Endothelial cell (in vitro differentiated cells): ENCODE results near the gene SKAP1. TPM values are rescaled to one million over a fixed set of nuclear protein-coding genes. Genes with fewer than 3 reads are reported as not detected.

Experiments used
- DNase-seq: peaks from one replicate; pipeline ENCODE4 v3.0.0; 2021; ENCODE audit warnings: low spot score
- H3K27ac Mint-ChIP-seq: one replicate; pipeline ENCODE4 v1.8.0; 2021; ENCODE audit warnings: mixed read lengths, inconsistent platforms; ENCODE audit not compliant: unreplicated experiment
- H3K27me3 Mint-ChIP-seq: one replicate; pipeline ENCODE4 v1.8.0; 2021; ENCODE audit warnings: mild to moderate bottlenecking, moderate library complexity, mixed read lengths, inconsistent platforms; ENCODE audit not compliant: unreplicated experiment
- H3K36me3 Mint-ChIP-seq: one replicate; pipeline ENCODE4 v1.8.0; 2021; ENCODE audit warnings: mild to moderate bottlenecking, low read depth, mixed read lengths, inconsistent platforms; ENCODE audit not compliant: unreplicated experiment
- H3K4me1 Mint-ChIP-seq: one replicate; pipeline ENCODE4 v1.8.0; 2021; ENCODE audit warnings: mild to moderate bottlenecking, mixed read lengths, inconsistent platforms; ENCODE audit not compliant: unreplicated experiment
- H3K4me3 Mint-ChIP-seq: one replicate; pipeline ENCODE4 v1.8.0; 2021; ENCODE audit warnings: mild to moderate bottlenecking, mixed read lengths, inconsistent platforms; ENCODE audit not compliant: unreplicated experiment
- H3K9me3 Mint-ChIP-seq: one replicate; pipeline ENCODE4 v1.8.0; 2021; ENCODE audit warnings: mixed read lengths, inconsistent platforms; ENCODE audit not compliant: unreplicated experiment
- CTCF ChIP-seq: fragments of 200-600 bp; sonication (generic); IDR thresholded peaks from one replicate; pipeline ENCODE4 v1.5.0; 2021; ENCODE audit warnings: antibody characterized with exemption; ENCODE audit not compliant: unreplicated experiment
- total RNA-seq: library from RNA; stranded (reverse); fragmentation: NEBNext Ultra II Directional; extraction: Animal tissue kit (Norgen Biotek cat#: 25700); gene quantifications from one replicate; pipeline ENCODE4 v1.2.1, GENCODE V29; 2021; ENCODE audit not compliant: unreplicated experiment

Gene SKAP1
- total RNA-seq, 1 donor from 2014 or later, result 2.1 TPM

- Mint-ChIP-seq H3K4me3 (no peak overlapping the region), H3K27ac (no peak overlapping the region), H3K36me3 (no peaks in the 10 kb centered on the region), H3K9me3 (no peaks in the 10 kb centered on the region), H3K27me3 (no peaks in the 10 kb centered on the region), H3K4me1 (no peaks in the 10 kb centered on the region)
- DNase-seq, result no peak
- TF ChIP-seq CTCF, result no peak
Observed at GRCh38 chr17:48386826-48387225, 43.2 kb downstream of the SKAP1 start.

GRCh38 chr17:48385319-48385718 is 44.7 kb downstream of the SKAP1 start:
- Mint-ChIP-seq H3K9me3 (no peaks in the 10 kb centered on the region), H3K4me1 (no peaks in the 10 kb centered on the region), H3K27ac (no peak overlapping the region), H3K4me3 (no peak overlapping the region), H3K27me3 (no peaks in the 10 kb centered on the region), H3K36me3 (no peaks in the 10 kb centered on the region)
- DNase-seq, result no peak
- no peak for TF ChIP-seq CTCF

GRCh38 chr17:48384164-48384563 is 45.9 kb downstream of the SKAP1 start:
- Mint-ChIP-seq H3K4me1 (no peaks in the 10 kb centered on the region), H3K4me3 (no peak overlapping the region), H3K36me3 (no peaks in the 10 kb centered on the region), H3K27ac (no peak overlapping the region), H3K9me3 (no peaks in the 10 kb centered on the region), H3K27me3 (no peaks in the 10 kb centered on the region)
- no peak for DNase-seq
- TF ChIP-seq CTCF, result no peak

- H3K27ac Mint-ChIP-seq, result no peak overlapping the region
- no peaks in the 10 kb centered on the region for H3K36me3 Mint-ChIP-seq
- no peaks in the 10 kb centered on the region for H3K4me1 Mint-ChIP-seq
- TF ChIP-seq CTCF, result no peak
- DNase-seq, result no peak
- no peaks in the 10 kb centered on the region for H3K9me3 Mint-ChIP-seq
- no peaks in the 10 kb centered on the region for H3K27me3 Mint-ChIP-seq
- H3K4me3 Mint-ChIP-seq, result no peak overlapping the region
Observed at GRCh38 chr17:48382989-48383388, 47.0 kb downstream of the SKAP1 start.

- Mint-ChIP-seq H3K27ac (no peak overlapping the region), H3K27me3 (no peaks in the 10 kb centered on the region), H3K36me3 (no peaks in the 10 kb centered on the region), H3K9me3 (no peaks in the 10 kb centered on the region), H3K4me1 (no peaks in the 10 kb centered on the region), H3K4me3 (no peak overlapping the region)
- no peak for DNase-seq
- TF ChIP-seq CTCF, result no peak
Observed at GRCh38 chr17:48378708-48379392, 51.2 kb downstream of the SKAP1 start.
